ENCODE measurements around the gene HUNK. TPM values are rescaled to one million over a fixed set of nuclear protein-coding genes. Genes with fewer than 3 reads are reported as not detected.

The HUNK gene
- total and polyA plus RNA-seq, 2 of the 8 experiments (the other 6 are each of a cell fraction or from before 2014, with no cell fraction given), result 1.9 to 10.2 TPM

DNA sequence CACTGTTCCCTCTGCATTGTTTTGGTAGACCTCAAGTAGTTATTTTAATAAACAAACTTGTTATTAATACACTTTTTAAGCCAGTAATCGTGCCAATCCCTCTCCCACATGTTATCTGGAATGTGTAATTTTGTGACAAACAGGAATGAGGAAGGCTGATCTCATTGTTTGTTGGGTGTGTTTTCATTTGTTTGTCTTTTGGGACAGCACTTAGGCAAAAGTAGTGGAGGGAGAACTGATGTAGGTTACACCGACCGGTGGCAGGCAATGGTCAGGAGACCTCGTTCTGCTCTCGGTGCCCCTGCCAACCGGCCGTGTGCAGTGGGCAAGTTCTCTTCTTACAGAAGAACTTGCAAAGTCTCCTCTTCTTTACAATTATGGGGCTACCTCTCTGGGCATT is 99.8 kb downstream of the HUNK start:
- CTCF ChIA-PET (ENCODE audit: partially characterized antibody), result no interaction called here
- no peak for FAIRE-seq
- TF ChIP-seq HDAC2 (IDR thresholded peaks at IDR 0.05; ENCODE audit: borderline replicate concordance in 1 of 2, low read depth in 2 of 2, low read length in 2 of 2) (no peak), ZNF274 (IDR thresholded peaks at IDR 0.05; ENCODE audit: borderline replicate concordance, extremely low read depth, low read length) (no peak), CHD2 (IDR thresholded peaks at IDR 0.05; ENCODE audit: low read length) (no peak), SP1 (IDR thresholded peaks at IDR 0.05; ENCODE audit: low read depth, low read length) (no peak), GABPA (IDR thresholded peaks at IDR 0.05; ENCODE audit: borderline replicate concordance, insufficient read depth, low read length) (no peak), JUND (IDR thresholded peaks at IDR 0.05; ENCODE audit: low read length) (no peak), CTBP2 (IDR thresholded peaks at IDR 0.05; ENCODE audit: borderline replicate concordance, insufficient read depth, insufficient read length, low read length) (no peak), HDAC6 (IDR thresholded peaks at IDR 0.05; ENCODE audit: low read depth, low read length) (no peak), POLR2AphosphoS5 (IDR thresholded peaks at IDR 0.05; ENCODE audit: low read depth, low read length) (no peak)
- TF ChIP-seq, protein P1, sequence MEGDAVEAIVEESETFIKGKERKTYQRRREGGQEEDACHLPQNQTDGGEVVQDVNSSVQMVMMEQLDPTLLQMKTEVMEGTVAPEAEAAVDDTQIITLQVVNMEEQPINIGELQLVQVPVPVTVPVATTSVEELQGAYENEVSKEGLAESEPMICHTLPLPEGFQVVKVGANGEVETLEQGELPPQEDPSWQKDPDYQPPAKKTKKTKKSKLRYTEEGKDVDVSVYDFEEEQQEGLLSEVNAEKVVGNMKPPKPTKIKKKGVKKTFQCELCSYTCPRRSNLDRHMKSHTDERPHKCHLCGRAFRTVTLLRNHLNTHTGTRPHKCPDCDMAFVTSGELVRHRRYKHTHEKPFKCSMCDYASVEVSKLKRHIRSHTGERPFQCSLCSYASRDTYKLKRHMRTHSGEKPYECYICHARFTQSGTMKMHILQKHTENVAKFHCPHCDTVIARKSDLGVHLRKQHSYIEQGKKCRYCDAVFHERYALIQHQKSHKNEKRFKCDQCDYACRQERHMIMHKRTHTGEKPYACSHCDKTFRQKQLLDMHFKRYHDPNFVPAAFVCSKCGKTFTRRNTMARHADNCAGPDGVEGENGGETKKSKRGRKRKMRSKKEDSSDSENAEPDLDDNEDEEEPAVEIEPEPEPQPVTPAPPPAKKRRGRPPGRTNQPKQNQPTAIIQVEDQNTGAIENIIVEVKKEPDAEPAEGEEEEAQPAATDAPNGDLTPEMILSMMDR (IDR thresholded peaks at IDR 0.05; ENCODE audit: control extremely low read depth in 1 of 3, insufficient read depth in 1 of 3, low read depth in 1 of 3, low read length in 3 of 3), result no peak
- TF ChIP-seq, protein P2, sequence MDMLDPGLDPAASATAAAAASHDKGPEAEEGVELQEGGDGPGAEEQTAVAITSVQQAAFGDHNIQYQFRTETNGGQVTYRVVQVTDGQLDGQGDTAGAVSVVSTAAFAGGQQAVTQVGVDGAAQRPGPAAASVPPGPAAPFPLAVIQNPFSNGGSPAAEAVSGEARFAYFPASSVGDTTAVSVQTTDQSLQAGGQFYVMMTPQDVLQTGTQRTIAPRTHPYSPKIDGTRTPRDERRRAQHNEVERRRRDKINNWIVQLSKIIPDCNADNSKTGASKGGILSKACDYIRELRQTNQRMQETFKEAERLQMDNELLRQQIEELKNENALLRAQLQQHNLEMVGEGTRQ (IDR thresholded peaks at IDR 0.05; ENCODE audit: low read length), result no peak

More for the DNA sequence above, 99.8 kb downstream of the HUNK start:
- Histone ChIP-seq H2BK20ac (ENCODE audit: low read length) (no peak overlapping the region), H2BK12ac (ENCODE audit: low read depth, low read length) (no peak overlapping the region), H3K56ac (replicated peaks; ENCODE audit: insufficient read length, low read depth, low read length) (no peak overlapping the region), H2BK15ac (ENCODE audit: low read length) (no peak overlapping the region), H3K4me1 (replicated peaks in 1 of 4; ENCODE audit: control insufficient read depth in 3 of 4, insufficient read depth in 4 of 4, low read length in 3 of 4) (no peaks in the 10 kb centered on the region), H3K18ac (ENCODE audit: extremely low read depth, low read length) (no peak overlapping the region), H3K79me2 (ENCODE audit: control insufficient read depth in 1 of 2, insufficient read depth in 2 of 2, low read length in 2 of 2) (no peaks in the 10 kb centered on the region), H3K9ac (replicated peaks in 1 of 4; ENCODE audit: extremely low read depth in 1 of 4, low read depth in 3 of 4, low read length in 3 of 4) (no peak overlapping the region), H3K4ac (replicated peaks; ENCODE audit: insufficient read length, low read depth, low read length) (no peak overlapping the region), H4K20me1 (replicated peaks in 1 of 2; ENCODE audit: control insufficient read depth in 1 of 2, insufficient read depth in 2 of 2, low read length in 2 of 2) (no peaks in the 10 kb centered on the region), H3K14ac (ENCODE audit: insufficient read length) (no peak overlapping the region), H3K23me2 (ENCODE audit: low read depth, low read length) (no peaks in the 10 kb centered on the region), H3K23ac (ENCODE audit: insufficient read length) (no peak overlapping the region), H2AFZ (ENCODE audit: low read length) (no peak overlapping the region), H4K5ac (ENCODE audit: insufficient read length, low read depth, low read length) (no peak overlapping the region), H3K79me1 (ENCODE audit: low read depth, low read length) (no peaks in the 10 kb centered on the region), H2BK5ac (ENCODE audit: low read depth, low read length) (no peak overlapping the region), H4K91ac (replicated peaks; ENCODE audit: insufficient read length, low read length) (no peak overlapping the region), H2AK5ac (ENCODE audit: low read depth, low read length) (no peak overlapping the region), H2BK120ac (replicated peaks; ENCODE audit: low read depth, low read length) (no peak overlapping the region), H4K8ac (ENCODE audit: extremely low read depth, insufficient read depth, low read length) (no peak overlapping the region), H3K36me3 (ENCODE audit: control insufficient read depth in 2 of 4, insufficient read depth in 4 of 4, low read length in 3 of 4) (no peaks in the 10 kb centered on the region; a peak in 1 of 8 replicates), H3K27me3 (replicated peaks in 1 of 4; ENCODE audit: control insufficient read depth in 3 of 4, extremely low read depth in 1 of 4, insufficient read depth in 3 of 4, low read length in 3 of 4) (no peaks in the 10 kb centered on the region), H3K4me3 (ENCODE audit: extremely low read depth in 1 of 4, insufficient read depth in 2 of 4, low read depth in 3 of 4, low read length in 4 of 4) (no peak overlapping the region), H3K4me2 (ENCODE audit: insufficient read depth in 1 of 2, low read depth in 2 of 2, low read length in 2 of 2) (no peak overlapping the region), H3K9me3 (ENCODE audit: insufficient read depth in 2 of 2, low read depth in 1 of 2, low read length in 1 of 2) (no peaks in the 10 kb centered on the region), H3K27ac (ENCODE audit: low read depth, low read length) (no peak overlapping the region)
- POLR2A ChIA-PET (ENCODE audit: partially characterized antibody), result no interaction called here
- WGBS, 2 experiments (ENCODE audit: extremely low coverage in 1 of 2, insufficient coverage in 1 of 2, insufficient read length in 1 of 2, insufficient replicate concordance in 2 of 2, low coverage in 1 of 2, low lambda C conversion rate in 2 of 2, missing lambda C conversion rate in 1 of 2), result 85% methylated on average over 7 of the region's 7 CpGs; no CpG with 5 or more reads in 1 of the 2 experiments
- DNase-seq (ENCODE audit: low read depth in 1 of 2, low spot score in 2 of 2), result no peak
